Smooth muscle cell of the brain vasculature (primary cell): Measurements from ENCODE around the gene LTBP4.
A peak's percentile ranks its signal among the peaks of the same experiment; 100 is the strongest.
"Not testable (repeated sequence)": the region's sequence is repeated elsewhere in the genome, so short reads cannot be mapped to it uniquely, and the experiment has no call there.

Experiments
- DNase-seq: peaks from one replicate; pipeline ENCODE4 v3.0.0-alpha.2; 2012; ENCODE audit warnings: low read depth, low spot score

LTBP4 gene

DNA sequence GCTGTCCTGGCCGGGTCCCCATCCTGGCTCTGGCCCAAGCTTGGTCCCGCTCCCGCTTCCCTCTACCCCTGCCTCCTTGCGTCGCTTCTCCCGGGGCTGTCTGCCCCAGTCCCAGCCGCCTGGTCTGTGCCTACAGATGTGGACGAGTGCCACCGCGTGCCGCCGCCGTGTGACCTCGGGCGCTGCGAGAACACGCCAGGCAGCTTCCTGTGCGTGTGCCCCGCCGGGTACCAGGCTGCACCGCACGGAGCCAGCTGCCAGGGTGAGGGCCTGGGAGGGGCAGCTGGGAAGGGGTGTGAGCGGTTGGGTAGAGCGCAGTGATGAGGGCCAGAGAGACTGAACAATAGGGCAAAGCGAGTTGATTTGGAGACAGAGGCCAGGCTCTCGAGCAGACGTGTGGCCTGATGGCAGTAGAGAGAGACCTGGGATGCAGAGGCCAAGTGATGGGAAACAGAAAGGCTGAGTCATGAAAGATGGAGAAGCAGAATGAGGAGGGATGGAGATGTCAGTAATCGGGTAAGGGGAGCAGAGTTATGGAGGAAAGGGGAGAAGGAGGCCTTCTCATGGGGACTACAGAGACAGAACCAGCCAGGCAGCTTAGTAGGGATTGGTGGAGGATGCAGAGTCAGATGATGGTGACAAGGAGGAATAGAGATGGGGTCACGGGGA lies 9.4 kb downstream of the LTBP4 start:
- DNase-seq: no peak

DNA sequence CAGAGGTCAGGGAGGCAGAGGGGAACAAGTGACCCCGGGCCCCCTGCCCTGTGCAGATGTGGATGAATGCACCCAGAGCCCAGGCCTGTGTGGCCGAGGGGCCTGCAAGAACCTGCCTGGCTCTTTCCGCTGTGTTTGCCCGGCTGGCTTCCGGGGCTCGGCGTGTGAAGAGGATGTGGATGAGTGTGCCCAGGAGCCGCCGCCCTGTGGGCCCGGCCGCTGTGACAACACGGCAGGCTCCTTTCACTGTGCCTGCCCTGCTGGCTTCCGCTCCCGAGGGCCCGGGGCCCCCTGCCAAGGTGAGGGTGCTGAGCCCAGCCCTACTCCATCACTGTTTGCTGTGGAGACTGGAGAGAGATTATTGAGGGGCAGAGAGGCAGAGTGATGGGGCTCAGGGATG lies 9.9 kb downstream of the LTBP4 start:
- DNase-seq: no peak

DNA sequence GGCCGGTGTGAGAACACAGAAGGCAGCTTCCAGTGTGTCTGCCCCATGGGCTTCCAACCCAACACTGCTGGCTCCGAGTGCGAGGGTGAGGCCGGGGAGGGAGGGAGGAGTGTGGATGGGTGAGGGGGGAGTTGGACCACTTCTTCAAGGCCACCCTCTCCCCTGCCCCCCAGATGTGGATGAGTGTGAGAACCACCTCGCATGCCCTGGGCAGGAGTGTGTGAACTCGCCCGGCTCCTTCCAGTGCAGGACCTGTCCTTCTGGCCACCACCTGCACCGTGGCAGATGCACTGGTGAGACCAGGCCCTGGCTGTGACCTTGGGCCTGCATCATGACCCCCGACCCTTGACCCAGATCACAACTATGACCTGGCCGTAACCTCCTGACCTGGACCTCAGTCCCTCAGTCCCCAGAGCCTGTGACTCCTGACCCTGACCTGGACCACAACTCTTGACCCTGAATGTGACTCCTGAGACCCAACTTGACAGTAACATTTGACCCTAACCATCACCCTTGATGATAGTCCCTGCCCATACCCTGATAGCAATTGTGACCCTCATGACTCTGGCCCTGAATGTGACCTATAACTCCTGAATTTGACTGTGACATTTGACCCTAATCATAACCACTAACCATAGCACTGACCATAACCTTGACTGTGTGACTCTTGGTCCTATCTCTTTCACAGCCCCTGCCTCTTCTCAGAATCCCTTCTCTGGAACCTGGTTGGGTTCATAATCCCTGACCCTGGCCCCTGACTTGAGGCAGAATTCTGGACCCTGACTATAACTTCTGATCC lies 10.9 kb downstream of the LTBP4 start:
- no peak for DNase-seq

DNA sequence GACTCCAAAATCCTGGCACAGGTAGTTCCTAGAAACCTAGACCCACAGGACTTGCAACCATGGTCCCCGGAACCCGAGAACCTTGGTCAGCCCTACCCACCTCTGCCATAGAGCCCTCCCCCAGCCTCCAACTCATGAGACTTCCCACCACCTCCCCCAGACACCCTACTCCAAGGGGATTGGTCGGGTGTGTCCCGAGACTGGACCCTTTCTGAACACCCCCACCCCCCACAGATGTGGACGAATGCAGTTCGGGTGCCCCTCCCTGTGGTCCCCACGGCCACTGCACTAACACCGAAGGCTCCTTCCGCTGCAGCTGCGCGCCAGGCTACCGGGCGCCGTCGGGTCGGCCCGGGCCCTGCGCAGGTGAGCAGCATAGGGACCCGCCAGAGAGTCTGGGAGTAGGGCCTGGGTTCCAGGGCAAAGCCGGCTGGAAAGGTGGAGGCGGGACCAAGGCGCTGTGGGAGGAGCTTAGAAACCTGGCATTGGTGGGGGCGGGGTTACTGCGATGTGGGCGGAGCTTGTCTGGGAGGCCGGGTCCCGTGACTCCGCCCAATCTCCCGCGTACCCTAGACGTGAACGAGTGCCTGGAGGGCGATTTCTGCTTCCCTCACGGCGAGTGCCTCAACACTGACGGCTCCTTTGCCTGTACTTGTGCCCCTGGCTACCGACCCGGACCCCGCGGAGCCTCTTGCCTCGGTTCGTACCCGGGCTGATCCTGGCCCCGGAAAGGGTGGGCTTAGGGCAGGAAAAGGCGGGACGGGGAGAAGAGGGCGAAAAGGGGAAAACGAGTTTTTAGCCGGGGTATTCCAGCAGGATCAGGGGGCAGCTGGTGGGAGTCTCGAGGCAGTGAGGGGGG lies 11.9 kb downstream of the LTBP4 start:
- DNase-seq: no peak

DNA sequence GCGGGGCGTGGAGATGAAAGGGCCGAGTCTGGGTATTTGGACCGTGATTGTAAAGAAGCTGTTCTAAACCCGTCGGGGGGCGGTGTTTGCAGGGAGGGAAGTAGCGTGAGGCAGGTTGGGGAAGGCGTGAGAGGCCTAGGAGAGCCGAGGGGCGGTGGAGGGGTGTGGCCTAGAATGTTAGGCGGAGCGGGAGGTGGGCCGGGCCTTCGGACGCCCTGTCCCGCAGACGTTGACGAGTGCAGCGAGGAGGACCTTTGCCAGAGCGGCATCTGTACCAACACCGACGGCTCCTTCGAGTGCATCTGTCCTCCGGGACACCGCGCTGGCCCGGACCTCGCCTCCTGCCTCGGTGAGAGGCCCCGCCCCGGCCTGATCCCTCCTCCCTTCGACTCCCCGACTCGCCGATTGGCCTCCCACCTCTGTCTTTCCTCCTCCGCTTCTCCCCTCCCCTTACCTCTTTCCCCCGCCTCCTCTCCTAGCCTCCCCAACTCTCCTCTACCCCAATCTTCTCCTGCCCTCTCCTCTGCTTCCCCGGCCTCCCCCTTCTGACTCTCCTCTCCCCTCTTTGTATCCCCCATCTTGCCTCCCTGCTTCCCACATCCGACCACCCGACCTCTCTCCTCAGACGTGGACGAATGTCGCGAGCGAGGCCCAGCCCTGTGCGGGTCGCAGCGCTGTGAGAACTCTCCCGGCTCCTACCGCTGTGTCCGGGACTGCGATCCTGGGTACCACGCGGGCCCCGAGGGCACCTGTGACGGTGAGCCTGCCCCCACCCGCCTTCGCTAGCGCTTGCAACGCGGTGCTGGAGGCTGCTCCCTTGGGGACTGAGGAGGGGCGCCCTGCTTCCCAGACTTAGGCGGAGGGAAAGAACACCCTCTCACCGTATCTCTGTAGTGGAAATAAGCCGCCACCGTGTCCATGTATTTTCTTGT lies 12.8 kb downstream of the LTBP4 start:
- peak; percentile 66 for DNase-seq

DNA sequence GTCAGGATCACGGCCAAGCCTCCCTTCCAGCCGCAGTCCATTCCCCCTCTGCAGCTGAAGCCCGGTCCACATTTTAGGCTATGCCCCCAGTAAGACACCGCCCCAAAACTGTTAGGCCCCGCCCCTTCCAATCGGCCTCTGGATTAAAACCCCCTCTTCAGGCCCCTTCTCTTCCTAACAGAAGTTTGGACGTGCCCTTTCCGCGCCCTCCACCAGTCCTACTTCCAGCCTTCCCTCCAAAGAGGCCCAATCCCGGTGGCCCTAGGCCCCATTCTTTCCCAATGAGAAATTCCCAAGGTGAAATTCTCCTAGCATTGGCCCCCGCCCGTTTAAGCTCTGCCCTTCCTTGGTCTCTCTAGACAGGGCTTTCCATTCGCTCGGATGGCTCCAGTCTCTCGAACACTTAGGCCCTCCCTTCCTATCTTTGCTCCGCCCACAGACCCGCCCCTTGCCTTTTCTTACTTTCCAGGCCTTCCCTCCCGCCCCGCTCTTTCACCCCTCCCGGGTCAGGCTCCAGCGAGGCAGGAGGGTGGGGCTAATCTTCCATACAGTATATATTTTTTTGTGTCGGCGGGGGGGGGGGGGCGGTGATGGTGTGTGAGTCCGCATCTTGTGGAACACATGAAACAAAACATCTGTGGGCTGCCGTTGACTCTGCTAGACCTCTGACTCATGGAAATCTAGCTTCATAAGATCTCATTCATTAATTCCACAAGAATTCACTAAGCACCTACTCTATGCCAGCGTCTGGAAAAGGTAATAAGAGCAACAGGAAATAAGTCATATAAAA lies 13.6 kb downstream of the LTBP4 start:
- DNase-seq: peak; percentile 67

DNA sequence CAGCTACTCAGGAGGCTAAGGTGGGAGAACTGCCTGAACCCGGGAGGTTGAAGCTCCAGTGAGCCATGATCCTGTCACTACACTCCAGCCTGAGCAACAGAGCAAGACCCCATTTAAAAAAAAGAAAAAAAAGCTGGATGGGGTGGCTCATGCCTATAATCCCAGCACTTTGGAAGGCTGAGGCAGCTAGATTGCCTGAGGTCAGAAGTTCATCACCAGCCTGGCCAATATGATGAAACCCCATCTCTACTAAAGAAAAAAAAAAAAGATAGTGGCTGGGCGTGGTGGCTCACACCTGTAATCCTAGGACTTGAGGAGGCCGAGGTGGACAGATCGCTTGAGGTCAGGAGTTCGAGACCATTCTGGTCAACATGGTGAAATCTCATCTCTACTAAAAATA lies 15.0 kb downstream of the LTBP4 start:
- DNase-seq: no peak

DNA sequence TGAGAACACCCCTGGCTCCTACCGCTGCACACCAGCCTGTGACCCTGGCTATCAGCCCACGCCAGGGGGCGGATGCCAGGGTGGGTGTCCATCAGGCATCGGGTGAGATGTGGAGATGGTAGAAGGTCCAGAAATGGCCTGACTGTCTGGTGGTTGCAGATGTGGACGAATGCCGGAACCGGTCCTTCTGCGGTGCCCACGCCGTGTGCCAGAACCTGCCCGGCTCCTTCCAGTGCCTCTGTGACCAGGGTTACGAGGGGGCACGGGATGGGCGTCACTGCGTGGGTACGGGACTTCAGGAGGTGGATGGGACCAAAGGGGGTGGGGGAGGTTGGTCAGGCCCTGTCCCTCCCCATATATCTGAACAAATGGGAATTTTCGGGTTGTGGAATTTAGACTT lies 15.8 kb downstream of the LTBP4 start:
- DNase-seq: no peak

DNA sequence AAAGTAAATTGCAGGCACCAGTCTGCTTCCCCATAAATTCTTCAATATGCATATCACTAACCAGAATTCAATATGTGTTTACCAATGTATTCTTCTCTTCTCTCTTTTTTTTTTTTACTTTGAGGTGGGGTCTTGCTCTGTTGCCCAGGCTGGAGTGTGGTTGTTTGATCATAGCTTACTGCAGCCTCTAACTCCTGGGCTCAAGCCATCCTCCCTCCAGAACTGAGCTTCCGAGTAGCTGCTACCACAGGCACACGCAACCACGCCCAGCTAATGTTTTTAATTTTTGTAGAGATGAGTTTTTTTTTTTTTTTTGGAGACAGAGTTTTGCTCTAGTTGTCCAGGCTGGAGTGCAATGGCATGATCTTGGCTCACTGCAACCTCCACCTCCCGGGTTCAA lies 16.8 kb downstream of the LTBP4 start:
- DNase-seq: no peak

DNA sequence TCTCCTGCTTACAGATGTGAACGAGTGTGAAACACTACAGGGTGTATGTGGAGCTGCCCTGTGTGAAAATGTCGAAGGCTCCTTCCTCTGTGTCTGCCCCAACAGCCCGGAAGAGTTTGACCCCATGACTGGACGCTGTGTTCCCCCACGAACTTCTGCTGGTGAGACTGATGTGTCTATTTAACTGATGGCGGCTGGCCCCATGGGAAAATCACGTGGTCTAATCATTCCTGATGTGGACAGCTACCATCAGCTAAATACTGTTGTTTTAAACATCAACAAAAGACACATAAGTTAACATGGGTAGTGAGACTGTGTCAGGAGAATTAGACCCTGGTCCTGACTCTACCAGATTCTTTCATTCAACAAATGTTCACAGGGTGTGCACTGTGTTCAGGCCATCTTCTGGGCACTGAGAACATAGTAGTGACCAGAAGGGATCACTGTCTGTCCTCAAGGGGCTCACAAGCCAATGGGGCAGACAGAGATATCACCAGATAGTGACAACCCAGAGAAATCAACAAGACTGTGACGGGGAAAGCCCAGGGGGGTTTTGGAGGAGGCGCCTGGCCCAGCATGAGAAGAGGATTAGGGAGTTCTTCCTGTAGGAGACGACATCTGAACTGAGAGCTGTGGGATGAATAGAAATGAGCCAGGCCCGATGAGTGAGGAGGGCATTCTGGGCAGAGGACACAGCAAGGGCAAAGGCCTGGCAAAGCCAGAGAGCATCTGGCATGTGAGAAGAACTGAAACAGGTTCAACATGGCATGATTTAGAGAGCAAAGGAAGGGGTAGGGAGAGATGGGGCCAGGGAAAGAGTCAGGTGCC lies 18.4 kb downstream of the LTBP4 start:
- no peak for DNase-seq

DNA sequence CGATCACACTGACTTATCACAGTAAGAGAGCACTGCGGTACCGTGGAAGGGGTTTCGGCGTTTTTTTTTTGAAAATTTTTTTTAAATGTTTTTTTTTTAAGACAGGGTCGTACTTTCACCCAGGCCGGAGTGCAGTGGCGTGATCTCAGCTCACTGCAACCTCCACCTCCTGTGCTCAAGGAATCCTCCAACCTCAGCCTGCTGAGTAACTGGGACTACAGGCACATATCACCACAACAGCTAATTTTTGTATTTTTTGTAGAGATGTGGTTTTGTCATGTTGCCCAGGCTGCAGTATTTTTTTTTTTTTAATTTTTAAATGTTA lies 19.0 kb downstream of the LTBP4 start:
- DNase-seq: no peak

DNA sequence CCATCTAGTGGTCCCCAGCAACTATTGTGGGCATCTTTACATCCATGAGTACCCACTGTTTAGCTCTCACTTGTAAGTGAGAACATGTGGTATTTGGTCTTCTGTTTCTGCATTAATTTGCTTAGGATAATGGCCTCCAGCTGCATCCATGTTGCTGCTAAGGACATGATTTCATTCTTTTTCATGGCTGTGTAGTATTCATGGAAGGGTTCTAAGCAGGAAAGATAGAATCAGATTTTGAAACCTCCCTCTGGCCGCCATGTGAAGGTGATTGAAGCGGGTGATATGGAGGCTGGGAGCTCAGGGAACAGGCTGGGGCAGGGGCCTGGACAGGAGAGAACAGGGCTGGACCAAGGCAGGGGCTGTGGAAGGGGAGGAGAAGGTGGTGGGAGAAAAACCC lies 20.1 kb downstream of the LTBP4 start:
- DNase-seq: no peak

DNA sequence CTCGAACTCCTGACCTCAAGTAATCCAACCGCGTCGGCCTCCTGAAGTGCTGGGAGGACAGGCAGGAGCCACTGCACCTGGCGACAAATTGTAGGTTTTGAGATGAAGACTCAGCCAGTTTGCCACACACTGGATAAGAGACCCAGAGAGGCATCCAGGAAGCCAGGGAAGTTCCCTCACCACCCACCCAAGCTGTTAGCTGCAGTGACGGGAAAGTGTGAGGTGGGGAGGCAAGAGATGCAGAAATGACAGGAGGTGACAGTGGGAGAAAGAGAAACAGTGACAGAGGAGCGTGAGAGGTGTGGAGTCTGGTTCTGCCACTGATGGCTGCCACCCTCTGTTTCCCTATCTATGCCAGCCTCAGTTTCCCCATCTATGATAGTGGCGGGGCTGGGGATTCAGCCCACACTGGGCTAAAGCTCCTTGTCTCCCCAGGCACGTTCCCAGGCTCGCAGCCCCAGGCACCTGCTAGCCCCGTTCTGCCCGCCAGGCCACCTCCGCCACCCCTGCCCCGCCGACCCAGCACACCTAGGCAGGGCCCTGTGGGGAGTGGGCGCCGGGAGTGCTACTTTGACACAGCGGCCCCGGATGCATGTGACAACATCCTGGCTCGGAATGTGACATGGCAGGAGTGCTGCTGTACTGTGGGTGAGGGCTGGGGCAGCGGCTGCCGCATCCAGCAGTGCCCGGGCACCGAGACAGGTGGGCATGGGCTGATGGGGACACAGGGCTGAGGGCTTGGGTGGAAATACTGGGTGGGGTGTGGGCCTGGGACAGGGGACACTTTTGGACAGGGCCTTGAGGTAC lies 21.0 kb downstream of the LTBP4 start:
- no peak for DNase-seq

DNA sequence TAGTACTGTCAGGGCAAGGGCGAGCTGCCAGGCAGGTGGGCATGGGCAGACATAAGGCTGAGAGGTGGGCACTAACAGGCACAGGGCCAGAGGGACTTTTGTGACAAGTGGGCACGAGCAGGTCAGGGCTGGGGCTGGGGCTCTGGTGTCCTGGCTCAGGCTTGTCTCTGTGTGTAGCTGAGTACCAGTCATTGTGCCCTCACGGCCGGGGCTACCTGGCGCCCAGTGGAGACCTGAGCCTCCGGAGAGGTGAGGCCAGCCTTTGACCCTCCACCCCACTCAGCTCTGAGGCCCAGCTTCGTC lies 21.6 kb downstream of the LTBP4 start:
- DNase-seq: no peak

DNA sequence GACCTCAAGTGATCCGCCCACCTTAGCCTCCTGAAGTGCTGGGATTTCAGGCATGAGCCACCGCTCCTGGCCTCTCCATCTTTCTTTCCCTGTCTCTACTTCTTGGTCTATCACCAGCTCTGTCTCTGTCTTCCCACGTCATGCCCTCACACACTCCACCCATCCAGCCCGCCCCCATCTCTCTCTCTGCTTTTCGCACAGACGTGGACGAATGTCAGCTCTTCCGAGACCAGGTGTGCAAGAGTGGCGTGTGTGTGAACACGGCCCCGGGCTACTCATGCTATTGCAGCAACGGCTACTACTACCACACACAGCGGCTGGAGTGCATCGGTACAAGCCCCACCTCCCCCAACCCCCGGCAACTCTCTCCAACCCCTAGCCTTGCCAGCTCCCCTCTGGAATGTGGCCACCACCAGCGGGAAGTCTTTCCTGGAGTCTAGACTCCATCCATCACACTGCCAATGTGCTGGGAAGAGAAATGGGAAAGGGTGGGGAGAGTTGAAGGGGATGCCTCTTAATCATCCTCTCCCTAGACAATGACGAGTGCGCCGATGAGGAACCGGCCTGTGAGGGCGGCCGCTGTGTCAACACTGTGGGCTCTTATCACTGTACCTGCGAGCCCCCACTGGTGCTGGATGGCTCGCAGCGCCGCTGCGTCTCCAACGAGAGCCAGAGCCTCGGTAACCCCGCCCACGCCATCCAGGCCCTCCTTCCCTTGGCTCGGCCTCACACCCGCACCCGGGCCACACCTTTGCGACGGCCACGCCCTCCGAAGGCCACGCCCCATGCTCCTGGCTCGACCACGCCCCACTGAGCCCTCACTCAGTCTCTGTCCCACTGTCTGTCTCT lies 22.5 kb downstream of the LTBP4 start:
- no peak for DNase-seq

DNA sequence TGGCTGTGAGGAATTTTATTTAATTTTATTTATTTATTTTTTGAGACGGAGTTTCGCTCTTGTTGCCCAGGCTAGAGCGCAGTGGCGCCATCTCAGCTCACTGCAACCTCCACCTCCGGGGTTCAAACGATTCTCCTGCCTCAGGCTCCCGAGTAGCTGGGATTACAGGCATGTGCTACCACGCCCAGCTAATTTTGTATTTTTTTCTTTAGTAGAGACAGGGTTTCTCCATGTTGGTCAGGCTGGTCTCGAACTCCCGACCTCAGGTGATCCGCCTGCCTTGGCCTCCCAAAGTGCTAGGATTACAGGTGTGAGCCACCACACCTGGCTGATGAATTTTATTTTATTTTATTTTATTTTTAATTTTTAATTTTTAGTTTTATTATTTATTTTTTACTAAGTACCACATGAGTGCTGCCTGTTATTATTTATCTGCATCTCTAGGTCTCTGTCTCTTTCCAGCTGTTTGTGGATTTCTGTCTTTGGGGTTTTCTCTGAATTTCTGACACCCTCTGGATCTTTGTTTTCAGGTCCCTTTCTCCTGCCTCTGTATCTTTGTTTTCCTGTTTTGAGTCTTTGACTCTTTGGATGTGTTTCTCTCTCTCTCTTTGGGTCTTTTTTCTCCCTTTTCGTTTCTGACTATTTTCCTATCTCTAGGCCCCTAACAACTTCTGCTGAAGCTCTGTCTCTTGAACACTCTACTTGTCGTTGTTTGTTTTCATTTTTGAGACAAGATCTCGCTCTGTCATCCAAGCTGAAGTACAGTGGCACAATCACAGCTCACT lies 23.4 kb downstream of the LTBP4 start:
- not testable (repeated sequence) for DNase-seq

DNA sequence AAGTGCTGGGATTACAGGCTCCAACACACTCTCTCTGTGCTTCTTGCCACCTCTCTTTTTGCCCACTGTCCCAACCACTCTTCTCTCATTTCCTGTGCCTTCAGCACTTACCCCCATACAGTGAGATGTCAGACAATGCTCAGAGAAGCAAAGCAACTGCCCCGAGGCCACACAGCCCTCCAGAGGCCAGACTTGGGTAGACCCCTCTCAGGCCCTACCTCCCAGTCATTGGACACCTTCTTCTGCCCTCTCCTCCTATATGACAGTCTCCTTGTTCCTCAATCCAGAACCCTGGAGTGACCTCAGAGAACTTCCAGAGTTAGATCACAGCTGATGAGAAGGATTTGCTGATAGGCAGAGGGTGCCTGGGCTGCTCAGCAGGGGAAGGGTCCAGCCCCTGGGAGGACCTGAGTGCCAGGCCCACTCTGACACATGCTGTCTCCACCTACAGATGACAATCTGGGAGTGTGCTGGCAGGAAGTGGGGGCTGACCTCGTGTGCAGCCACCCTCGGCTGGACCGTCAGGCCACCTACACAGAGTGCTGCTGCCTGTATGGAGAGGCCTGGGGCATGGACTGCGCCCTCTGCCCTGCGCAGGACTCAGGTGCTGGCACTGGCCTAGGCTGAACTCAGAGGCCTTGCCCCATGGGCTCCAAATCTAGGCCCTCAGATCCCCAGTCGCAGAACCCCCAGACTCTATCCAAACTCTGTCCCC lies 24.4 kb downstream of the LTBP4 start:
- DNase-seq: no peak
